ENCODE measurements around the gene HLA-DPA1. TPM values are rescaled to one million over a fixed set of nuclear protein-coding genes. Genes with fewer than 3 reads are reported as not detected.

HLA-DPA1 gene
- total and polyA plus RNA-seq, 4 donors: 12.0 to 49.3 (median 29.2) TPM

- H3K4me3 ChIP-seq (ENCODE audit: low read depth in 1 of 3, low read length in 3 of 3): no peak overlapping the region
- DNase-seq (ENCODE audit: low spot score): no peak
- no peak overlapping the region for H3K9ac ChIP-seq (ENCODE audit: low read depth in 1 of 2, low read length in 2 of 2)
- H3K27ac ChIP-seq (ENCODE audit: low read depth in 1 of 2, low read length in 2 of 2): no peak overlapping the region
- TF ChIP-seq JUND (IDR thresholded peaks at IDR 0.05) (no peak), ATF3 (IDR thresholded peaks at IDR 0.05) (no peak), NR2F2 (IDR thresholded peaks at IDR 0.05) (no peak), FOXA1 (IDR thresholded peaks at IDR 0.05) (no peak), TAF1 (conservative IDR thresholded peaks at IDR 0.05) (no peak), SP1 (IDR thresholded peaks at IDR 0.05) (no peak), FOXA2 (IDR thresholded peaks at IDR 0.05) (no peak), YY1 (IDR thresholded peaks at IDR 0.05) (no peak)
- TF ChIP-seq, protein P1, sequence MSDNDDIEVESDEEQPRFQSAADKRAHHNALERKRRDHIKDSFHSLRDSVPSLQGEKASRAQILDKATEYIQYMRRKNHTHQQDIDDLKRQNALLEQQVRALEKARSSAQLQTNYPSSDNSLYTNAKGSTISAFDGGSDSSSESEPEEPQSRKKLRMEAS (IDR thresholded peaks at IDR 0.05): no peak
- TF ChIP-seq, protein P2, sequence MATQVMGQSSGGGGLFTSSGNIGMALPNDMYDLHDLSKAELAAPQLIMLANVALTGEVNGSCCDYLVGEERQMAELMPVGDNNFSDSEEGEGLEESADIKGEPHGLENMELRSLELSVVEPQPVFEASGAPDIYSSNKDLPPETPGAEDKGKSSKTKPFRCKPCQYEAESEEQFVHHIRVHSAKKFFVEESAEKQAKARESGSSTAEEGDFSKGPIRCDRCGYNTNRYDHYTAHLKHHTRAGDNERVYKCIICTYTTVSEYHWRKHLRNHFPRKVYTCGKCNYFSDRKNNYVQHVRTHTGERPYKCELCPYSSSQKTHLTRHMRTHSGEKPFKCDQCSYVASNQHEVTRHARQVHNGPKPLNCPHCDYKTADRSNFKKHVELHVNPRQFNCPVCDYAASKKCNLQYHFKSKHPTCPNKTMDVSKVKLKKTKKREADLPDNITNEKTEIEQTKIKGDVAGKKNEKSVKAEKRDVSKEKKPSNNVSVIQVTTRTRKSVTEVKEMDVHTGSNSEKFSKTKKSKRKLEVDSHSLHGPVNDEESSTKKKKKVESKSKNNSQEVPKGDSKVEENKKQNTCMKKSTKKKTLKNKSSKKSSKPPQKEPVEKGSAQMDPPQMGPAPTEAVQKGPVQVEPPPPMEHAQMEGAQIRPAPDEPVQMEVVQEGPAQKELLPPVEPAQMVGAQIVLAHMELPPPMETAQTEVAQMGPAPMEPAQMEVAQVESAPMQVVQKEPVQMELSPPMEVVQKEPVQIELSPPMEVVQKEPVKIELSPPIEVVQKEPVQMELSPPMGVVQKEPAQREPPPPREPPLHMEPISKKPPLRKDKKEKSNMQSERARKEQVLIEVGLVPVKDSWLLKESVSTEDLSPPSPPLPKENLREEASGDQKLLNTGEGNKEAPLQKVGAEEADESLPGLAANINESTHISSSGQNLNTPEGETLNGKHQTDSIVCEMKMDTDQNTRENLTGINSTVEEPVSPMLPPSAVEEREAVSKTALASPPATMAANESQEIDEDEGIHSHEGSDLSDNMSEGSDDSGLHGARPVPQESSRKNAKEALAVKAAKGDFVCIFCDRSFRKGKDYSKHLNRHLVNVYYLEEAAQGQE (IDR thresholded peaks at IDR 0.05): no peak
- no peaks in the 10 kb centered on the region for H3K27me3 ChIP-seq (ENCODE audit: control insufficient read depth in 4 of 4, insufficient read depth in 4 of 4, low read length in 3 of 4)
- no peaks in the 10 kb centered on the region for H3K36me3 ChIP-seq (ENCODE audit: control insufficient read depth in 4 of 4, insufficient read depth in 3 of 4, low read depth in 1 of 4, low read length in 3 of 4)
- 80% methylated on average over 3 of the region's 3 CpGs for WGBS
- H3K9me3 ChIP-seq (ENCODE audit: control insufficient read depth in 4 of 4, low read length in 3 of 4): no peaks in the 10 kb centered on the region
- no peaks in the 10 kb centered on the region for H3K4me1 ChIP-seq (ENCODE audit: control insufficient read depth in 4 of 4, insufficient read depth in 4 of 4, low read length in 3 of 4)
Measured at GRCh38 chr6:33093855-33094254, 20.4 kb upstream of the HLA-DPA1 start.

DNA sequence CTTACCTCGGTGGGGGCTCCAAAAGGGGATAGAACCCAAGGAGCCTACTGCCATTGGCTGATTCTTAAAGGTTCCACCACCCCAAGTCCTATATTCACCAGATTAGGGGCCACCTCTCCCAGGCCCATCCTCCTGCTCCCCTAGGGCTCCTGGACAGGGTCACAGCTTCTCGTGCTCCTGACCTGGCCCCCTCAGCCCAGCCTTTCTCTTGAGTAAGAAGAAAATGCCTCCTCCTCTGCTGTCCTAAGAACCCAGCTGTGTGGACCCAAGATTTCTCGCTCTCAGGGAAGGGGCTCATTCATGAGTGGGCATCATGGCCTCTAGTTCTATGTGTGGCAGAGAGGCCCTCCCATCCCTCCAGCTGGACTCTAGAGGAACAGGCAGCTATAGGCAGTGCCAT lies 18.9 kb upstream of the HLA-DPA1 start:
- WGBS: 88% methylated on average over 3 of the region's 3 CpGs
- DNase-seq (ENCODE audit: low spot score): no peak
- no peak overlapping the region for H3K27ac ChIP-seq (ENCODE audit: low read depth in 1 of 2, low read length in 2 of 2)
- H3K9ac ChIP-seq (ENCODE audit: low read depth in 1 of 2, low read length in 2 of 2): no peak overlapping the region
- no peaks in the 10 kb centered on the region for H3K9me3 ChIP-seq (ENCODE audit: control insufficient read depth in 4 of 4, low read length in 3 of 4)
- no peaks in the 10 kb centered on the region for H3K4me1 ChIP-seq (ENCODE audit: control insufficient read depth in 4 of 4, insufficient read depth in 4 of 4, low read length in 3 of 4)
- no peaks in the 10 kb centered on the region for H3K27me3 ChIP-seq (ENCODE audit: control insufficient read depth in 4 of 4, insufficient read depth in 4 of 4, low read length in 3 of 4)
- H3K4me3 ChIP-seq (ENCODE audit: low read depth in 1 of 3, low read length in 3 of 3): no peak overlapping the region
- peaks cover 0 to 6% (median 0%) of the 10 kb centered on the region in 4 donors for H3K36me3 ChIP-seq (ENCODE audit: control insufficient read depth in 4 of 4, insufficient read depth in 3 of 4, low read depth in 1 of 4, low read length in 3 of 4)
- TF ChIP-seq JUND (IDR thresholded peaks at IDR 0.05): no peak
- no peak for TF ChIP-seq HNF4G (IDR thresholded peaks at IDR 0.05)
- no peak for TF ChIP-seq TAF1 (conservative IDR thresholded peaks at IDR 0.05)
- no peak for TF ChIP-seq FOXA2 (IDR thresholded peaks at IDR 0.05)
- no peak for TF ChIP-seq ZBTB33 (IDR thresholded peaks at IDR 0.05)
- TF ChIP-seq ATF3 (IDR thresholded peaks at IDR 0.05): no peak
- TF ChIP-seq, protein P2 (IDR thresholded peaks at IDR 0.05): no peak
- TF ChIP-seq SP1 (IDR thresholded peaks at IDR 0.05): no peak
- TF ChIP-seq EGR1 (IDR thresholded peaks at IDR 0.05; ENCODE audit: low read depth in 2 of 2): no peak
- no peak for TF ChIP-seq FOXA1 (IDR thresholded peaks at IDR 0.05)
- no peak for TF ChIP-seq RXRA (IDR thresholded peaks at IDR 0.05)
